ENCODE measurements around the gene PPP1R15B.

- no peak for TF ChIP-seq CTCF (IDR thresholded peaks at IDR 0.05)
- no peak for TF ChIP-seq POLR2A (IDR thresholded peaks at IDR 0.05)
Observed at GRCh38 chr1:204415351-204415750, 3.7 kb upstream of the PPP1R15B start.
